ENCODE measurements around the gene DYRK1A. TPM values are rescaled to one million over a fixed set of nuclear protein-coding genes. Genes with fewer than 3 reads are reported as not detected.
"Not testable (repeated sequence)": the region's sequence is repeated elsewhere in the genome, so short reads cannot be mapped to it uniquely, and the experiment has no call there.

The DYRK1A gene
- total RNA-seq, 3 donors from 2014 or later: 53.8 to 60.1 (median 56.1) TPM

DNA sequence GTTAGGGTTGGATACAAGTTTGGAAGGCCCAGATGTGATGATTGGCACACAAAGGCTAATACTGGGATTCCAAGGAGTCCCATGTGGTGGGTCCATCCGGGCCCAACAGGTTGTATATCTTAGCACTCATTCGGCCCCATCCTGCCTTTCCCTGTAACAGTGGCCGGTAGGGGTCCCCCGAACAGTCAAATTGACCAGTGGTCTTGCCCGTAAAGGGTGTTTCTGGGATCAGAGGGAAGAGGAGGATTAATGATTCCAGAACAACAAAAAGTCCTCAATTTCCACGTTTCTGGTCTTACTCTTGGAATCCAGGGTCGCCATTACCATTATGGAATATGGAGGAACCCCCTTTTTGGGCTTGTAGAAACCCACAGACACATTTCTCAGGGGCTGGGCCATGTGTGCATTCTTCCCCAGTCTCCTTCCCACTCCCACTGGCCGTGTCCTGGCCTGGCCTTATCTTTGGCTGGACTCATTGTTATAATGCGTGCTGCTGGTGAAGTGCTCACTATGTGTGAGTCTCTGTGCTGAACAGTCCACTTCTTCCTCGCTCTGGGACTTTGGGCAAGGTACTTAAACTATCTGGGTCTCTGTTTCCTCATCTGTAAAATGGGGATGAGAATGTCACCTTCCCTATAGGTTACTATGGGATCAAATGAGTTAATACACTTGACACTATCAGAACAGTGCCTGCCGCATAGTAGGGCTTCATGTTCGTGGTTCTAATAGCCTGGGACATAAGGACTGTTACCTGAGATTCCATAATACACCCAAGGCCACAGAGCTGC is 161.8 kb downstream of the DYRK1A start:
- Mint-ChIP-seq H3K36me3 (ENCODE audit: insufficient read depth) (no peaks in the 10 kb centered on the region), H3K4me1 (ENCODE audit: low read depth) (no peaks in the 10 kb centered on the region), H3K4me3 (no peak overlapping the region), H3K9me3 (no peaks in the 10 kb centered on the region), H3K27me3 (ENCODE audit: low read depth) (peaks cover 31% of the 10 kb centered on the region)
- ATAC-seq (no peak), DNase-seq (no peak)

DNA sequence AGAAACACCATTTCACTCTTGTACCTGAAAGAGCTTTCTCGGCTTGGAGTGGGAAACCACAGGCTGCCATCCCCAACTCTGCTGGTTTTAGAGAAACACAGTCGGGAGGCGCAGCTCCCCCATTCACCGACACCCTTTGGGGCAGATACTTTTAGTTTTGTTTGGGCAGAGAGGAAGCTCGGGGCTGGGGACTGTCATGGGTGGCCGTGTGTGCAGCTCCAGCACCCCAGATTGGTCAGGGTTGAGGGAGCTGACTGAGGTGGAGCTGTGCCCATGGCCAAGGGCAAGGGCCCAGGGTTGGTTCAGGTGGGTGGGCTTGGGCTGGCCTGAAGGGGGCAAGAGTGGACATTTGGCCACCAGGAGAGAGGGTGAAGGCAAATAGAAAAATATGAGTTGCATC is 163.1 kb downstream of the DYRK1A start:
- no peak for ATAC-seq
- peaks cover 40% of the 10 kb centered on the region for H3K27me3 Mint-ChIP-seq (ENCODE audit: low read depth)

DNA sequence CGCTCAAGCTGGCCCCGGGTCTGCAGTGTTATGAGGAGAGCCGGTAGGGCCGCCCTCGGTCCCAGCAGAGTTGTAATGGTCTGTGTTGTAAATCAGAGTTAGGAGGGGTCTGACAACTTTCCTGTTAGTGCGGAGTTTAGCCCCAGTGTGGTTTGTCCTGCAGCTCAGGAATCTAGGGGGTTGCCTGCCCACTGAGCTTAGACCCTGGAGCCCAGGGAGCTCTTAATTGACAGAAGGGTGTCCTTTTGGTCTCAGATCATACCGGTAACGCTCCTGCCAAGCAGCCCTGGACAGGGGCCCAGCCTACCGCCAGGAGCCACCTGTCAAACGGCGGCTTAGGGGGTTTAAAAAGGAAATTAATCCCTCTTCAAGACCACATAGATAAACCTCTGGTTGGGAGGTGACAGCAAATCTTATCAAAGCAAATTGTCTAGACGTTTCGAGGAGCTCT is 164.4 kb downstream of the DYRK1A start:
- H3K4me1 Mint-ChIP-seq (ENCODE audit: low read depth): no peaks in the 10 kb centered on the region
- ATAC-seq (no peak), DNase-seq (no peak)
- no peaks in the 10 kb centered on the region for H3K36me3 Mint-ChIP-seq (ENCODE audit: insufficient read depth)
- no peaks in the 10 kb centered on the region for H3K9me3 Mint-ChIP-seq
- peaks cover 49% of the 10 kb centered on the region for H3K27me3 Mint-ChIP-seq (ENCODE audit: low read depth)
- no peak overlapping the region for H3K4me3 Mint-ChIP-seq

More for the DNA sequence above, 163.1 kb downstream of the DYRK1A start:
- H3K36me3 Mint-ChIP-seq (ENCODE audit: insufficient read depth): no peaks in the 10 kb centered on the region
- H3K4me1 Mint-ChIP-seq (ENCODE audit: low read depth): no peaks in the 10 kb centered on the region
- no peak for DNase-seq
- H3K4me3 Mint-ChIP-seq: no peak overlapping the region
- no peaks in the 10 kb centered on the region for H3K9me3 Mint-ChIP-seq

DNA sequence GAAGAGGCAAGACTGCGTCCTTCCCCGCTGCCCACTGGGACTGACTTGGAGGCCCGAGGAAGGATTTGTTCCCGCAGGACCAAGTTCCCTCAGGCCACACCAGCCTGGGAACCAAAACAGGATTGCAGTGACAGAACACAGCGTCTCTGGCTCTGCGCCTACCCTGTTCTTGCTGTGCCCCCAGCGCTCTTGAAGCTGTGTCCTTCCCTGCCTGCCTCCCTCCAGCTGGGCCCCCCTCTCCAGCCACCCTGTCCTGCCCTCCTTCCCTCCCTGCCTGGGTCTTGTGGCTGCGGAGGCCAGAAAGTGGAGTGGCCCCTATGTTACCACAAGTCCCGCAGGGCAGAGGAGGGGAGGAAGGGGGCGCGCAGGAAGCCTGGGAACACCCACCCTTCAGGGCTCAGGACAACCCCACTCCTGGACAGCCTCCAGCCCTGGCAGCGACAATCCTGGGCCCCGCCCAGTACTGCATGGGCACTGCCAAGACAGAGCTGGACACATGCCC is 164.9 kb downstream of the DYRK1A start:
- Mint-ChIP-seq H3K27me3 (ENCODE audit: low read depth) (peaks cover 49% of the 10 kb centered on the region), H3K9me3 (peaks cover 2% of the 10 kb centered on the region)
- DNase-seq: no peak

DNA sequence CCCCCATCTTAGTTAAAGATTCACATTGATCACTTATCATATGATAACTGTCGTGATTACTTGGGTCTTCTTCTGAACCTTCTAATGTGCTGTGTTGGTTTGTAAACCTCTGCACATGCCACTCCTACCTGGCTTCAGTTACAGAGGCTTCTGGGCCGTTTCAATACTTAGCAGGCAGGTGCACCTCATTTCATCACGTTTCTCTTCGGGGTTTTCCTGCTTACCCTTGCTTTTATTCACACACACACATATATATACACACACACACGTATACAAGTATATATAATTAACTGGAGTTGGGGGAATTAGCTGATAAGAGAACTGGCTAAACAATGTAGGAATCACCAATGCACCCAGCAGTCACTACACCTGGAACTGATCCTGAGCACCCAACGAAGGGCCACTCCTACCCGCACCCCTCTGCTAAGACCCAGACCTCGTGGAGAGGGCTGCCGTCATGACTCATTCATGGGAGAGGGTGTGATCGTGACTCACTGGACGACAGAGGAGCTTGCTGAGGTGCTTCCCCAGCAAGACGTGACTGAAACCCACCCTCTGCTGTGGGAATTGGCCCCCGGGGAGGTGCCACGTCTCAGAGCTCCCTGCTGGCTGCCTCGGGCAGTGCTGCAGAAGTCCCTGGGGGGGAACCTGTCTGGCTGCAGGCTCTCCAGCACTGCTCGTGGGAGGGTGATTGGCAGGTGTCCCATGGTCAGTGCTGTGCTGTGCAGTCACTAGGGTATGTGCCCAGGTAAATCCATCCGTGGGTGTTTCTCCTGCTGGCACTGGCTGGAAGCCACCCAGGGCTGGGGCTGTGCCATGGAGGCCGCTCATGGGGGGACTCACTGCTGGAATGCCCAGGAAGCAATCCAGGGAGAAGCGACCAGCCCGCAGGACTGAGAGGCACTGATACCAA is 166.6 kb downstream of the DYRK1A start:
- ATAC-seq (peak; percentile 65 to 94), DNase-seq (peak; percentile 20)
- Mint-ChIP-seq H3K4me1 (ENCODE audit: low read depth) (no peaks in the 10 kb centered on the region), H3K27me3 (ENCODE audit: low read depth) (peaks cover 57% of the 10 kb centered on the region), H3K9me3 (peaks cover 8% of the 10 kb centered on the region), H3K4me3 (no peak overlapping the region), H3K36me3 (ENCODE audit: insufficient read depth) (no peaks in the 10 kb centered on the region)

More for the DNA sequence above, 164.9 kb downstream of the DYRK1A start:
- Mint-ChIP-seq H3K4me1 (ENCODE audit: low read depth) (no peaks in the 10 kb centered on the region), H3K4me3 (no peak overlapping the region), H3K36me3 (ENCODE audit: insufficient read depth) (no peaks in the 10 kb centered on the region)
- ATAC-seq: no peak

DNA sequence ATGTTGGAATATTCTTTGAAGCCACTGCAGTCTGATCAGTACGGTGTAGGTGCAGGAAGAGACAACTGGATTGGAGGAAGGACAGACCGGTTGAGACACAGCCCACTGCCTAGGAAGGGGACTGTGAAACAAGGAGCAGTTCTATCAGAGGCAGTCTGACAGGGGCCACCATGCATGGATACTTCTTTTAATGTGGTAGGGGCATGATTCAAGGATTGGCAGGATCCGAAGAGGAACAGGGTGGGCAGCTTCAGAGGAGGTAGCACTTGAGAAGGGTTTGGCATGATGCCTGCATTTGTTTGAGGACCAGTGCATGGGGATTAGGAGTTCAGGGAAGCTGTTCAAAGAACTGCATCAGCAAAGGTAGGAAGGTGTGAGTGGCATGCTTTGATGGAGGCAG is 167.9 kb downstream of the DYRK1A start:
- H3K9me3 Mint-ChIP-seq: peaks cover 8% of the 10 kb centered on the region
- H3K4me3 Mint-ChIP-seq: no peak overlapping the region
- peaks cover 62% of the 10 kb centered on the region for H3K27me3 Mint-ChIP-seq (ENCODE audit: low read depth)
- H3K36me3 Mint-ChIP-seq (ENCODE audit: insufficient read depth): no peaks in the 10 kb centered on the region
- ATAC-seq: no peak
- H3K4me1 Mint-ChIP-seq (ENCODE audit: low read depth): no peaks in the 10 kb centered on the region
- no peak for DNase-seq

DNA sequence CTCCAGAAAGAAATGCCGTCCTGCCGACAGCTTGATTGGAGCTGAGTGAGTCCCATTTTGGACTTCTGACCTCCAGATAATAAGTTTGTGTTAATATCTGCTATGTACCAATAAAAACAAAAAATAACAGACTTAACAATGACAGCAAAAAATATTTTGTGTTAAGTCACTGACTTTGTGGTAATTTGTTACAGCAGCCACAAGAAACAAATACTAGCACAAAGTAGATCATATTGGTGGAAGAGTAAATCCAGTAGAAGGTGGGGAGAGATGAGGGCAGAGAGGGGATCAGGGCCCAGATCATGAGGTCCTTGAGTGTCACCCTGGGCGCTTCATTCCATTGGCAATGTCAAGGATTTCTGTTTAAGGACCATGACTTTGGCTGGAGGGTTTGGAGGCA is 168.6 kb downstream of the DYRK1A start:
- peaks cover 56% of the 10 kb centered on the region for H3K27me3 Mint-ChIP-seq (ENCODE audit: low read depth)
- no peak for ATAC-seq
- no peaks in the 10 kb centered on the region for H3K4me1 Mint-ChIP-seq (ENCODE audit: low read depth)
- H3K36me3 Mint-ChIP-seq (ENCODE audit: insufficient read depth): no peaks in the 10 kb centered on the region
- H3K9me3 Mint-ChIP-seq: peaks cover 8% of the 10 kb centered on the region
- no peak overlapping the region for H3K4me3 Mint-ChIP-seq
- DNase-seq: no peak

DNA sequence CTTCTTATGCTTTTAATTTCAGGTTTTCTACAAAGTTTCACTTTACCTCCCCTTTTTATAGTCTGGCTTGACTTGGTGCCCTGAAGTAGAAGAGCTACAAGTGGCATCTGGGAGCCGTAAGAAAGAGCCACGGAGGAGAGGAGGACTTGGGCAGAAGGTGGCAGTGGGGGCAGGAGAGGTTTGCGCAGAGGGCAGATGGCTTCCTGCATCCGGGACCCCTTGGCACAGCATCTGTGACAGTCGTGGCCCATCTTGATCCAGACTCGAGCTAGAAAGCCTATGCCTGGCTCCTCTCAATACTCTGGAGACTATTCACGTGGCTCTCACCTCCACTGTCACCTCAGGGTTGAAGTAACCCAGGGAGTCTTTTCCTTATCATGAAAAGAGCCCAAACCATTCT is 169.1 kb downstream of the DYRK1A start:
- no peak for ATAC-seq
- Mint-ChIP-seq H3K4me3 (no peak overlapping the region), H3K4me1 (ENCODE audit: low read depth) (no peaks in the 10 kb centered on the region), H3K27me3 (ENCODE audit: low read depth) (peaks cover 51% of the 10 kb centered on the region), H3K9me3 (peaks cover 8% of the 10 kb centered on the region), H3K36me3 (ENCODE audit: insufficient read depth) (no peaks in the 10 kb centered on the region)
- no peak for DNase-seq

DNA sequence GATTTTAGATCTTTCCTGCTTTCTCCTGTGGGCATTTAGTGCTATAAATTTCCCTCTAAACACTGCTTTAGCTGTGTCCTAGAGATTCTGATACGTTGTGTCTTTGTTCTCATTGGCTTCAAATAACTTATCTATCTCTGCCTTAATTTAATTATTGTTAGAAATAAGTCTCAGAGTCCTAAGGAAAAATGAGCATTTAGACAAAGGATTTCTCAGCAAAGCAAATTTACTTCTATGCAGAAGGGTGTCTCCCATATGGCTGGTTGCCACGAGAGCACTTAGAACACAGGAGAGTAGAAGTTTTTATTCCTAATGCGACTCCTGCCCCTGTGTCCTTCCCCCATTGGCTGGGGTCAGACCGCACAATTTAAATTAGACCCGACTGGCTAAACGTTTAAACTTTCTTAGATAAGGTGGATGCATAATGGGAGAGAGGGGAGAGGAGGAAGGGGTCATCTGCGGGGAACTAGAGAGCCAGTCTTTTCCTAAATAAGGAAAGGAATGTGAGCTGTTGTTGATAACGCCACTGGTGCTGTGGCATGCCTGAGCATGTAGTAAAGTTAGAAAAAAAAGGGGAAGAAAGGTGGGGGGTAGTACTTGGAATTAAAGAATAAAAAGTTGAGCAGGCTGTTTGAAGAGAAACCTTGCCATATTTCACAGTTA is 170.2 kb downstream of the DYRK1A start:
- DNase-seq (no peak), ATAC-seq (no peak)
- H3K4me1 Mint-ChIP-seq (ENCODE audit: low read depth): no peaks in the 10 kb centered on the region
- peaks cover 51% of the 10 kb centered on the region for H3K27me3 Mint-ChIP-seq (ENCODE audit: low read depth)
- peaks cover 11% of the 10 kb centered on the region for H3K9me3 Mint-ChIP-seq
- no peaks in the 10 kb centered on the region for H3K36me3 Mint-ChIP-seq (ENCODE audit: insufficient read depth)
- H3K4me3 Mint-ChIP-seq: no peak overlapping the region

DNA sequence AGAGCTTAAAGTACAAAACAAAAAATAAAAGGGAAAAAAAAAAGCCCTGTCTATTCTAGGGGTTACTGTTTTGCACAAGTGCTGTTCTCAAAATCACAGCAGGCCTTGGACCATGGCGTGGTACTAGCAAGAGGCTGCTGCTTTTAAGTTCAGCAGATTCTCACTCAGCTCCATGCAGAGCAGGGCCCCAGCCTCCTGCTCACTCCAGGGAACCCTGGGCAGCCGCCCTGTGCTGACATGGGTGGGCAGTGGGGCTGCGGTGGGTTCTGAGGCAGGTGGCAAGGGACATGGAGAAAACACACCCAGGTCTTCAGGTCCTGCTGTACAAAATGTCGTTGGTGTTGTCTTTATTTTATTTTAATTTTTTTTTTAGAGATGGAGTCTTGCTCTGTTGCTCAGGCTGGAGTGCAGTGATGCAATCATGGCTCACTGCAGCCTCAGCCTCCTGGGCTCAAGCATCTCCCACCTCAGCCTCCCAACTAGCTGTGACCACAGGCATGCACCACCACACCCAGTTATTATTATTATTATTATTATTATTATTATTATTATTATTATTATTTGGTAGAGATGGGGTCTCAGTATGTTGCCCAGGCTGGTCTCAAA is 170.9 kb downstream of the DYRK1A start:
- Mint-ChIP-seq H3K36me3 (ENCODE audit: insufficient read depth) (peaks cover under 1% of the 10 kb centered on the region), H3K9me3 (peaks cover 18% of the 10 kb centered on the region), H3K4me3 (no peak overlapping the region), H3K27me3 (ENCODE audit: low read depth) (peaks cover 44% of the 10 kb centered on the region), H3K4me1 (ENCODE audit: low read depth) (no peaks in the 10 kb centered on the region)
- ATAC-seq: no peak
- DNase-seq: no peak

DNA sequence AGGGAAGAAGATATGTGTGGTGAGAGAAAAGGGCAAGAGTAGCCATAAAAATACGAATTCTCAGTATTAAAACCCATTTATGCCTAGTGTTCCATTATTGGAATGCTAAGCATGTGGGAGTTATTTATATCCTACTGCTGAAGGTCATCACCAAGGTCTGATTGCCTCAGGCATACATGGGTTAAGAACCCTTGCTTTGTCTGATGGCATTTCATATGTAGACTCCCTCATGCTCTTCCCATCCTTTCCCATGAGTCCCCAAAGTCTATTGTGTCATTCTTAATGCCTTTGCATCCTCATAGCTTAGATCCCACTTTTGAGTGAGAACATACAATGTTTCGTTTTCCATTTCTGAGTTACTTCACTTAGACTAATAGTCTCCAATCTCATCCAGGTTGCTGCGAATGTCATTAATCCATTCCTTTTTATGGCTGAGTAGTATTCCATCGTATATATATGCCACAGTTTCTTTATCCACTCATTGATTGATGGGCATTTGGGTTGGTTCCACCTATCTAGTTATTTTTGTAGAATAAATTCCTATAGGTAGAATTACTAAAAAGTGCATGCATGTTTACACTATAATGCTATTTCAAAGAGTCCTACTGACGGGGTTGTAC is 172.5 kb downstream of the DYRK1A start:
- H3K36me3 Mint-ChIP-seq (ENCODE audit: insufficient read depth): peaks cover 2% of the 10 kb centered on the region
- ATAC-seq: no peak
- no peak overlapping the region for H3K4me3 Mint-ChIP-seq
- DNase-seq: no peak
- H3K4me1 Mint-ChIP-seq (ENCODE audit: low read depth): no peaks in the 10 kb centered on the region
- peaks cover 26% of the 10 kb centered on the region for H3K9me3 Mint-ChIP-seq
- peaks cover 38% of the 10 kb centered on the region for H3K27me3 Mint-ChIP-seq (ENCODE audit: low read depth)

DNA sequence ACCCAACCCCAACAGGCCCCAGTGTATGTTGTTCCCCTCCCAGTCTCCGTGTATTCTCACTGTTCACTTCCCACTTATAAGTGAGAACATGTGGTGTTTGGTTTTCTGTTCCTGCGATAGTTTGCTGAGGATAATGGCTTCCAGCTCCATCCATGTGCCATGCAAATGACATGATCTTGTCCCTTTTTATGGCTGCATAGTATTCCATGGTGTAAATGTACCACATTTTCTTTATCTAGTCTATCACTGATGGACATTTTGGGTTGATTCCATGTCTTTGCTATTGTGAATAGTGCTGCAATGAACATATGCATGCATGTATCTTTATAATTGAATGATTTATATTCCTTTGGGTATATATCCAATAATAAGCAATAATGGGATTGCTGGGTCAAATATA is 174.6 kb downstream of the DYRK1A start:
- not testable (repeated sequence) for DNase-seq; ATAC-seq; H3K4me1 Mint-ChIP-seq (ENCODE audit: low read depth); H3K4me3 Mint-ChIP-seq; H3K36me3 Mint-ChIP-seq (ENCODE audit: insufficient read depth)
- Mint-ChIP-seq H3K9me3 (peaks cover 26% of the 10 kb centered on the region), H3K27me3 (ENCODE audit: low read depth) (peaks cover 28% of the 10 kb centered on the region)

DNA sequence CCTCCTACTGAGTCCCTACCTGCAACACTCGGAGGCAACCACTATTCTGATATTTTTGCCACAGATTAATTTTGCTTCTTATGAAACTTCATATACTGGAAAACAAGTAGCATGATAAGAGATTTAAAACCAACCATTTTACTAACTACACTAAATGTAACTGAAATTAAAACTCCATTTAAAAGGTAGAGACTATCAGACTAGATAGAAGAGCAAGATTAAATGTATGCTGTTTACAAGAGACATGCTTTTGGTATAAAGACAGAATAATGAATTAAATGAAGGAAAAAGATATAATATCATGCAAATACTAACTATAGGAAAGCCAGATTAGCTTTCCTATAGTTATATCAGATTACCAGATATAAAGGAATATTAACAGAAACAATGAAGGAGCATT is 175.9 kb downstream of the DYRK1A start:
- peaks cover 5% of the 10 kb centered on the region for H3K4me1 Mint-ChIP-seq (ENCODE audit: low read depth)
- H3K9me3 Mint-ChIP-seq: peaks cover 18% of the 10 kb centered on the region
- H3K4me3 Mint-ChIP-seq: no peak overlapping the region
- peaks cover 27% of the 10 kb centered on the region for H3K27me3 Mint-ChIP-seq (ENCODE audit: low read depth)
- ATAC-seq (no peak), DNase-seq (no peak)
- H3K36me3 Mint-ChIP-seq (ENCODE audit: insufficient read depth): peaks cover 2% of the 10 kb centered on the region

Measured in activated T-cell treated with anti-CD3 and anti-CD28 coated beads, Interleukin-2, amount 50 U/mL, for 4 hours (primary cell).